GM18951 (cell line): ENCODE data around the gene SNX21.

Experiments used
- POLR2A ChIP-seq: IDR thresholded peaks from 4 replicates; pipeline ENCODE4 v1.6.1; 2011; ENCODE audit warnings: mild to moderate bottlenecking; ENCODE audit not compliant: insufficient read length, insufficient read depth; ENCODE audit errors: extremely low read depth
- in situ Hi-C: fragments of 300-500 bp; cut with MboI; formaldehyde crosslinking; loops from one replicate; pipeline ENCODE4 v1.12.0; 2022; ENCODE audit warnings: low sequenced_read_pairs, mixed read lengths, inconsistent platforms; ENCODE audit not compliant: unreplicated experiment

Gene SNX21

GRCh38 chr20:45890077-45890984 lies 56.7 kb downstream of the SNX21 start:
- peak; percentile 33 for TF ChIP-seq POLR2A
- in situ Hi-C loops = no loop called here

DNA sequence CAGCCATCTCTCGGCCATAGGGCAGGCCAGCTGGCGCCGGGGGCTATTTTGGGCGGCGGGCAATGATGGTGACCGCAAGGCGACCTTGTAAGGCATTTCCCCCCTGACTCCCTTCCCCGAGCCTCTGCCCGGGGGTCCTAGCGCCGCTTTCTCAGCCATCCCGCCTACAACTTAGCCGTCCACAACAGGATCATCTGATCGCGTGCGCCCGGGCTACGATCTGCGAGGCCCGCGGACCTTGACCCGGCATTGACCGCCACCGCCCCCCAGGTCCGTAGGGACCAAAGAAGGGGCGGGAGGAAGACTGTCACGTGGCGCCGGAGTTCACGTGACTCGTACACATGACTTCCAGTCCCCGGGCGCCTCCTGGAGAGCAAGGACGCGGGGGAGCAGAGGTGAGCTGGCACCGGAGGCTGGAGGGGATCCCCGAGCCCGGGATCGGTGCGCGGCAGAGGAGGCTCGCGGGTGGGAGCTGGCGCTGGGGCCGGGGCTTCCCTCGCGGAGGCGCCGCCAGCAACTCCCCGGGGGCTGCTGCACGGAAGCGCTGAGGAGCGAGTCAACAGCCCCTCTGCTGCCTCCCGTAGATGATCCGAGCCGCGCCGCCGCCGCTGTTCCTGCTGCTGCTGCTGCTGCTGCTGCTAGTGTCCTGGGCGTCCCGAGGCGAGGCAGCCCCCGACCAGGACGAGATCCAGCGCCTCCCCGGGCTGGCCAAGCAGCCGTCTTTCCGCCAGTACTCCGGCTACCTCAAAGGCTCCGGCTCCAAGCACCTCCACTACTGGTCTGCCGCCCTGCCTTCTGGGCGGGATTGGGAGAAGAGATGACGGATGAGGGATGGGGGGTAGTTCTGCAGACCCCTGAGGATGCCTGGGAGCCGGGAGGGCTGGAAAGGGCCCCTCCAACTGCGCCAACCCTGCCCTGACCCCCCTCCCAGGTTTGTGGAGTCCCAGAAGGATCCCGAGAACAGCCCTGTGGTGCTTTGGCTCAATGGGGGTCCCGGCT lies 57.7 kb downstream of the SNX21 start, which contains the start of the genes CTSA and NEURL2:
CTSA (plus strand) TSS at position 351 of the 999 bp plus-strand sequence; CDS start at position 585, 234 bp downstream.
NEURL2 (minus strand) TSS at position 224 of the 999 bp plus-strand sequence; CDS start at position 7, 217 bp downstream.
- peak; percentile 81 for TF ChIP-seq POLR2A
- in situ Hi-C loops = no loop called here

GRCh38 chr20:45892049-45892825 lies 58.6 kb downstream of the SNX21 start:
- no peak for TF ChIP-seq POLR2A
- in situ Hi-C loops = no loop called here
